Spleen (tissue), 7 donors: ENCODE measurements around the gene PGGT1B.

Source experiments
- CTCF ChIP-seq, 11 experiments: fragments of 200-600 bp in 7 of 11; fragments of 450-650 bp in 4 of 11; sonication (generic) in 4 of 11; IDR thresholded peaks in 8 of 11; conservative IDR thresholded peaks in 3 of 11; 1 replicate in 7 of 11; 2 replicates in 4 of 11; pipeline versions ENCODE4 v1.4.0 to v1.8.0; 2016 to 2021; ENCODE audit warnings: antibody characterized with exemption in 11 of 11, inconsistent platforms in 4 of 11, mild to moderate bottlenecking in 1 of 11
- POLR2A ChIP-seq, 3 donors: fragments of 450-650 bp; IDR thresholded peaks; one replicate each; pipeline ENCODE4 v1.5.1; 2017; ENCODE audit warnings: antibody characterized with exemption in 3 of 3, mild to moderate bottlenecking in 1 of 3
- POLR2AphosphoS5 ChIP-seq, 3 donors: sonication (generic); formaldehyde crosslinking; IDR thresholded peaks; one replicate each; pipeline ENCODE4 v1.5.1; 2017; ENCODE audit warnings: antibody characterized with exemption in 3 of 3
- donor health status: DM: no; HTN: no; CAD: no; lungs with moderate emphysema.
- donor health status: DM: no; HTN: no; CAD: no.
- donor health status: DM: no; HTN: no; CAD: no.

DNA sequence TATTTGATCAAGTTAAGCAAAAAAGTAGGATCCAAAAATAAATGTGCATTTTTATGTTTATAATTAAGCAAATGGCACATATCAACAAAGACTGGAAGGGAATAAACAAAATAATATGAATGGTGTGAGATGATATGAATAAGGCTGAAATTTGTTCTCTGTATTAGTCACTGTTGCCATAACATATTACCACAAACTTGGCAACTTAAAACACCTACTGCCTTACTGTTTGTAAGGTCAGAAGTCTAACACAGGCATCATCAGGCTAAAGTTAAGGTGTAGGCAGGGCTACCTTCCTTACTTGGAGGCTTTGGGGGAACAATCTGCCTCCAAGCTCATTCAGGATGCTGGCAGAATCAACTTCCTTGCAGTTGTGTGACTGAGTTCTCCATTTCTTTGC lies 19.3 kb downstream of the PGGT1B start:
- no peak for TF ChIP-seq CTCF (IDR thresholded peaks at IDR 0.05 in 8 of 11, conservative IDR thresholded peaks at IDR 0.05 in 3 of 11)
- no peak for TF ChIP-seq POLR2A (IDR thresholded peaks at IDR 0.05)
- TF ChIP-seq POLR2AphosphoS5 (IDR thresholded peaks at IDR 0.05) = no peak
